Endodermal cell (in vitro differentiated cells): ENCODE data around the gene OPCML. TPM values are rescaled to one million over a fixed set of nuclear protein-coding genes. Genes with fewer than 3 reads are reported as not detected.

Experiments
- DNase-seq: peaks from one replicate; pipeline ENCODE4 v3.0.0-alpha.2; 2017
- H3K27ac ChIP-seq: 2 replicates; pipeline ENCODE4 v1.5.1; 2013; ENCODE audit warnings: mild to moderate bottlenecking, low read depth, low read length, moderate library complexity
- H3K27me3 ChIP-seq: 2 replicates; pipeline ENCODE4 v1.6.1; 2013; ENCODE audit warnings: mild to moderate bottlenecking, low read length, moderate library complexity; ENCODE audit not compliant: insufficient read depth, control insufficient read depth, poor library complexity, severe bottlenecking
- H3K36me3 ChIP-seq: 2 replicates; pipeline ENCODE4 v1.7.0; 2013; ENCODE audit warnings: mild to moderate bottlenecking, low read length, moderate library complexity; ENCODE audit not compliant: control insufficient read depth, insufficient read depth
- H3K4me1 ChIP-seq: one replicate; pipeline ENCODE4 v1.7.0; 2013; ENCODE audit warnings: low read length; ENCODE audit not compliant: control insufficient read depth, insufficient read depth
- H3K4me3 ChIP-seq: 2 replicates; pipeline ENCODE4 v1.5.1; 2013; ENCODE audit warnings: mild to moderate bottlenecking, low read length, moderate library complexity
- H3K9ac ChIP-seq: 2 replicates; pipeline ENCODE4 v1.6.1; 2013; ENCODE audit warnings: mild to moderate bottlenecking, low read length, moderate library complexity; ENCODE audit not compliant: poor library complexity, severe bottlenecking; ENCODE audit errors: extremely low read depth
- H3K9me3 ChIP-seq: 2 replicates; pipeline ENCODE4 v1.6.1; 2013; ENCODE audit warnings: mild to moderate bottlenecking, low read length, moderate library complexity; ENCODE audit not compliant: control insufficient read depth
- H3K27ac Mint-ChIP-seq: 2 replicates; pipeline ENCODE4 v1.8.0; 2020; ENCODE audit warnings: mixed read lengths
- H3K27me3 Mint-ChIP-seq: 2 replicates; pipeline ENCODE4 v1.8.0; 2021; ENCODE audit warnings: mild to moderate bottlenecking, mixed read lengths; ENCODE audit not compliant: insufficient read depth
- H3K36me3 Mint-ChIP-seq: 2 replicates; pipeline ENCODE4 v1.8.0; 2020; ENCODE audit warnings: low read depth, mixed read lengths
- H3K4me1 Mint-ChIP-seq: 2 replicates; pipeline ENCODE4 v1.8.0; 2020; ENCODE audit warnings: mixed read lengths
- H3K4me3 Mint-ChIP-seq: 2 replicates; pipeline ENCODE4 v1.8.0; 2020; ENCODE audit warnings: mild to moderate bottlenecking, moderate library complexity, mixed read lengths
- H3K9me3 Mint-ChIP-seq: 2 replicates; pipeline ENCODE4 v1.8.0; 2020; ENCODE audit warnings: mild to moderate bottlenecking, mixed read lengths
- WGBS, 2 experiments: methylation state at CpG; one replicate each; pipeline versions ENCODE4 v1.1.5 to v1.1.7; 2013; ENCODE audit warnings: missing lambda C conversion rate in 2 of 2, mixed read lengths in 1 of 2; ENCODE audit not compliant: insufficient coverage in 1 of 2, insufficient read length in 1 of 2; 5-methylcytosine and 5-hydroxymethylcytosine counted together
- total RNA-seq, 2 donors: library from RNA; stranded (reverse); fragmentation: NEBNext Ultra II Directional in 1 of 2; extraction: Animal tissue kit (Norgen Biotek cat#: 25700) in 1 of 2; gene quantifications; 2 replicates in 1 of 2; 3 replicates in 1 of 2; pipeline ENCODE4 v1.2.1, GENCODE V29; 2021
- TF ChIP-seq, protein P1 (sequence below): fragments of 200-600 bp; sonication (generic); conservative IDR thresholded peaks from 2 replicates; pipeline ENCODE4 v1.5.0; 2021; ENCODE audit warnings: antibody characterized with exemption, mild to moderate bottlenecking

Gene OPCML
- total RNA-seq, 2 donors from 2014 or later, result 0.49 to 0.86 TPM

DNA sequence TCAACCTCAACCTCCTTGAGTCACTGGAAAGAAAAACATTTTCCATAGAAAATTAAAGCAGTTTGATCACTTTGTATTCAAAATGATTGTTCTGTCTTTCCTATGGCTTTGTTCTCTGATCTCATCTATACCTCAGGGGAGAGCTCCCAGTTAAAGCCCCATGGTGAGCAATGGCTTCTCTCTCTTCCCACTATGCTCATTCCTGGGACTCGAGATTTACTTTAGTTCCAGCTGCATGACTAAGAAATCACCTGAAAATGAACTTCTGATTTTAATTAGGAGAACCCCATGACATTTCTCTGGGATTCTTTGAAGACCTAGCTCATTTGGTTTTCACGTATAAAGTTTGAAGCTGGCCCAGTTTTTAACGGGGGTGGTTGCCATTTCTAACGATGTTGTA, 921.5 kb downstream of the OPCML start:
- Histone ChIP-seq H3K4me3 (no peak overlapping the region), H3K4me1 (no peaks in the 10 kb centered on the region), H3K9ac (no peak overlapping the region), H3K36me3 (no peaks in the 10 kb centered on the region), H3K27me3 (no peaks in the 10 kb centered on the region), H3K27ac (no peak overlapping the region), H3K9me3 (no peaks in the 10 kb centered on the region)
- H3K27me3 Mint-ChIP-seq, result peaks cover 2% of the 10 kb centered on the region
- peaks cover 2% of the 10 kb centered on the region for H3K4me1 Mint-ChIP-seq
- no peaks in the 10 kb centered on the region for H3K9me3 Mint-ChIP-seq
- H3K36me3 Mint-ChIP-seq, result no peaks in the 10 kb centered on the region
- H3K4me3 Mint-ChIP-seq, result no peak overlapping the region
- TF ChIP-seq, protein P1, sequence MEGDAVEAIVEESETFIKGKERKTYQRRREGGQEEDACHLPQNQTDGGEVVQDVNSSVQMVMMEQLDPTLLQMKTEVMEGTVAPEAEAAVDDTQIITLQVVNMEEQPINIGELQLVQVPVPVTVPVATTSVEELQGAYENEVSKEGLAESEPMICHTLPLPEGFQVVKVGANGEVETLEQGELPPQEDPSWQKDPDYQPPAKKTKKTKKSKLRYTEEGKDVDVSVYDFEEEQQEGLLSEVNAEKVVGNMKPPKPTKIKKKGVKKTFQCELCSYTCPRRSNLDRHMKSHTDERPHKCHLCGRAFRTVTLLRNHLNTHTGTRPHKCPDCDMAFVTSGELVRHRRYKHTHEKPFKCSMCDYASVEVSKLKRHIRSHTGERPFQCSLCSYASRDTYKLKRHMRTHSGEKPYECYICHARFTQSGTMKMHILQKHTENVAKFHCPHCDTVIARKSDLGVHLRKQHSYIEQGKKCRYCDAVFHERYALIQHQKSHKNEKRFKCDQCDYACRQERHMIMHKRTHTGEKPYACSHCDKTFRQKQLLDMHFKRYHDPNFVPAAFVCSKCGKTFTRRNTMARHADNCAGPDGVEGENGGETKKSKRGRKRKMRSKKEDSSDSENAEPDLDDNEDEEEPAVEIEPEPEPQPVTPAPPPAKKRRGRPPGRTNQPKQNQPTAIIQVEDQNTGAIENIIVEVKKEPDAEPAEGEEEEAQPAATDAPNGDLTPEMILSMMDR, result no peak
- no peak overlapping the region for H3K27ac Mint-ChIP-seq
- WGBS, 2 experiments, result 90 to 96% methylated on average over 4 of the region's 4 CpGs
- no peak for DNase-seq

DNA sequence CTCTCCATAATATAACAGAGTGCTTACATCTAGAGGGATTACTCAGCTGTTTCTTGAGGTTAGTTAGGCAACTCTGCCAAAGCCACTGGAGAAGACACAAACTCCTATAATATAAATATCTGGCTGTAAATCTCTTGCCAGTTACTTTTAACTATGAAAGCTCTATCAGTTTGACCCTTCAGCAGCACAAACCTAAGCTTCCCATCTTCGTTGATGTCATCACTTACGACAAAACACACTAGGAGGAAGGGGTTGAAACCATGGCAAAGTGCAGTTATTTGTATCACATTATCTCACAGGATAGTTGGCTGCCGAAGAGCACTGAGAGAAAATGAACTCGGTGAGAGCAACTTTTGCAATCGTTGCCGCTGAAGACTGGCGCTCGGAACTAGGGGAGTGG, 922.1 kb downstream of the OPCML start:
- H3K27me3 Mint-ChIP-seq, result peaks cover 2% of the 10 kb centered on the region
- TF ChIP-seq, protein P1, result no peak
- H3K36me3 Mint-ChIP-seq, result no peaks in the 10 kb centered on the region
- Histone ChIP-seq H3K9ac (no peak overlapping the region), H3K4me1 (no peaks in the 10 kb centered on the region), H3K4me3 (no peak overlapping the region), H3K27me3 (no peaks in the 10 kb centered on the region), H3K9me3 (no peaks in the 10 kb centered on the region), H3K27ac (no peak overlapping the region), H3K36me3 (no peaks in the 10 kb centered on the region)
- no peak for DNase-seq
- H3K9me3 Mint-ChIP-seq, result no peaks in the 10 kb centered on the region
- no peak overlapping the region for H3K4me3 Mint-ChIP-seq
- H3K27ac Mint-ChIP-seq, result no peak overlapping the region
- WGBS, 2 experiments, result 89 to 98% methylated on average over 8 of the region's 8 CpGs
- peaks cover 2% of the 10 kb centered on the region for H3K4me1 Mint-ChIP-seq

DNA sequence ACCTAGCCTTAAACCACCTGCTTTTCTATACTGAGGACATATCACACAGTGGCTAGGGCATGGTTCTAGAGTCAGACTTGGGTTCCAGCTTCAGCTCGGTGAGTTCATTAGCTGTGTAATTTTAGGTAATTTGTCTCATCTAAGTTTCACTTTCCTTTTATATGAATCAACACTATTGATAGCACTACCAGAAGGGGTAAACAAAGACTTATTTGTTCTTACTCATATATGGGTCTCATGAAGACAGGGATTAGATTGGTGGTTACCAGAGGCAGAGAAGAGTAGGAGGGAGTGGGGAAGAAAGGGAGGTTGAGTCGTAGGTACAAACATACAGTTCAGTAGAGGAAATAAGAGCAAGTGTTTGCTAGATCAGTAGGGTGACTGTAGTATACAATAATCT, 924.7 kb downstream of the OPCML start:
- H3K4me3 ChIP-seq, result no peak overlapping the region
- 95% methylated on average over 2 of the region's 2 CpGs; no CpG with 5 or more reads in 1 of the 2 experiments for WGBS, 2 experiments

More for the DNA sequence above, 924.7 kb downstream of the OPCML start:
- Mint-ChIP-seq H3K36me3 (no peaks in the 10 kb centered on the region), H3K9me3 (no peaks in the 10 kb centered on the region), H3K4me3 (no peak overlapping the region), H3K27me3 (peaks cover 2% of the 10 kb centered on the region), H3K4me1 (peaks cover 2% of the 10 kb centered on the region), H3K27ac (no peak overlapping the region)
- no peaks in the 10 kb centered on the region for H3K36me3 ChIP-seq
- no peak for DNase-seq
- TF ChIP-seq, protein P1, result no peak
- no peak overlapping the region for H3K9ac ChIP-seq
- H3K27me3 ChIP-seq, result no peaks in the 10 kb centered on the region
- H3K9me3 ChIP-seq, result no peaks in the 10 kb centered on the region
- no peak overlapping the region for H3K27ac ChIP-seq
- no peaks in the 10 kb centered on the region for H3K4me1 ChIP-seq
